ENCODE data around the gene CNNM3.
"Not testable (repeated sequence)": the region's sequence is repeated elsewhere in the genome, so short reads cannot be mapped to it uniquely, and the experiment has no call there.

The CNNM3 gene

GRCh38 chr2:96798733-96799622 is 17.1 kb upstream of the CNNM3 start:
- no peak for DNase-seq

- no peak for DNase-seq
Observed at GRCh38 chr2:96799623-96799935, 16.5 kb upstream of the CNNM3 start.

- no peak for DNase-seq
Observed at GRCh38 chr2:96800061-96801004, 15.7 kb upstream of the CNNM3 start.

GRCh38 chr2:96801005-96801785 is 14.9 kb upstream of the CNNM3 start:
- DNase-seq, result peak in 43 of 56 donors; percentile 7 to 74 (median 45)

DNA sequence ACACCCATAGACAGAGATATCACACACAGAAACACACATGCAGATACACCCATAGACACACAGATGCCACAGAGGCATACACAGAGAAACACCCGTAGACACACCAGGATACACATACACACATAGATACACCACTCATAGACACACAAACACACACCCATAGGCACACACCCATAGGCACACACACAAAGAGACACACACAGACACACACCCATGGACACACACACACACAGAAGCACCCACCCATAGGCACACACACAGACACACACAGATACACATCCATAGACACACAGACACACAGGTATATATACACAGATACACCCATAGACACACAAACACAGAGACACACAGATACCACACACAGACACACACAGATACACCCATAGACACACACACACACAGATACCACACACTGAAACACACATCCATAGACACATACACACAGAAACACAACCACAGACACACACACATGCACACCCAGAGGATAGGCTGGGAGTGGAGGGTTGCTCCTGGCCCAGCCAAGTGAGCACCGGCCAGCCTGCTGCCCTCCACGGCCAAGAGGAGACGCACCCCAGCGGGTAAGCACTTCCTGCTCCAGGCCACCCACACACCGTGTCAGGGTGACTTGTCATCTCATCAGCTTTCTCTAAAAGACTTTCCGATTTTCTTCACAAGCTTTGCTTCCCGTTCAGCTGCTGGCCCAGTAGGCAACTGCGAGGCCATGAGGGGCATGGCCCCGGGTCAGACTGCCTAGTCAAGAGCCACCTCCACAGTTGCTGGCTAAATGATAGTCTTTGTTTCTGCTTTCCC is 14.1 kb upstream of the CNNM3 start:
- no peak for DNase-seq

- DNase-seq, result no peak
Observed at GRCh38 chr2:96802721-96803120, 13.3 kb upstream of the CNNM3 start.

GRCh38 chr2:96804986-96805385 is 11.1 kb upstream of the CNNM3 start:
- no peak for DNase-seq

DNA sequence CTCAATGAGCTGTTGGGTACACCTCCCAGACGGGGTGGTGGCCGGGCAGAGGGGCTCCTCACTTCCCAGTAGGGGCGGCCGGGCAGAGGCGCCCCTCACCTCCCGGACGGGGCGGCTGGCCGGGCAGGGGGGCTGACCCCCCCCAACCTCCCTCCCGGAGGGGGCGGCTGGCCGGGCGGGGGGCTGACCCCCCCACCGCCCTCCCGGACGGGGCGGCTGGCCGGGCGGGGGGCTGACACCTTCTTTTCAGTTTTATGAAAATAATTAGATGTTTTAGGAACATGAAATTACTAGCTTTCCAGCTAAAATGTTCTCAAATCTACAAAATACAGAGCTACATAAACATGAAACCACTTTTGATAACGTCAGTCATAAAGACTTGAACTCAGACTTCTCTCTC is 10.1 kb upstream of the CNNM3 start:
- DNase-seq, result not testable (repeated sequence)

DNA sequence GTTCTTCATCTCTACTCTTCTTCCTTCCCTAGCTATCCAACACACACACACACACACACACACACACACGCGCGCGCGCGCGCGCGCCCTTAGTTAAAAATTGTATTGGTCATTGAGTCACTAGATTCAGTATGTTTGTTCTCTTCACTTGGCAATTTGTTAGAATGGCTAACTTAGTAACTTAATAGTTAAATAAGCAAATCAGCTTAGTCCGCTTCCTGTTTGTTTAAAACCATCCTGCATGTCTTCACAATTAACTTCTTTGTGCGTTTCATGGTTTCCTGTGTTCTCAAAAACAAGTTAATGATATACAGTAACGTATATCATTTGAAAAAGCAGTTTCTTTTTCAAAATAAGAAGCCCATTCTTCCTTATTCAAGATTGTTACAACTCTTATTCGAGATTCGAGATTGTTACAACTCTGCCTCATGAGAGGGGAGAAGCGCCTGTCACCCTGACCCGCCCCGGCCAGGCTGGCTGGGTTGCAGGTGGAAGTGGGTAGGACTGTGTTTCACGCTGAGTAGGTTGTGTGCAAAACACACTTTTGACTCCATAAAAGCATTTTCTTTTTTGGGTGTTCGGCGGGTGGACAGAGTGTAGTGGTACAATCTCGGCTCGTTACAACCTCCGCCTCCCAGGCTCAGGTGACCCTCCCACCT is 9.5 kb upstream of the CNNM3 start:
- no peak for DNase-seq

DNA sequence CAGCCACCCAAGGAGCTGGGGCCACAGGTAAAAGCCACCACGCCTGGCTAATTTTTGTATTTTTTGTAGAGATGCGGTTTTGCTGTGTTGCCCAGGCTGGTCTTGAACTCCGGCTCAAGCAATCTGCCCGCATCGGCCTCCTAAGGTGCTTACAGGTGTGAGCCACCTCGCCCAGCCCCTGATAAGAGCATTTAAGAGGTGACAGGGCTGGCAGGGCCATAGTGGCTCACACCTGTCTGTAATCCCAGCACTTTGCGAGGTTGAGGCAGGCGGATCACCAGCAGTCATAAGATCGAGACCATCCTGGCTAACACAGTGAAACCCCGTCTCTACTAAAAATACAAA is 9.0 kb upstream of the CNNM3 start:
- DNase-seq, result no peak

GRCh38 chr2:96808176-96808837 is 7.8 kb upstream of the CNNM3 start:
- DNase-seq, result no peak

DNA sequence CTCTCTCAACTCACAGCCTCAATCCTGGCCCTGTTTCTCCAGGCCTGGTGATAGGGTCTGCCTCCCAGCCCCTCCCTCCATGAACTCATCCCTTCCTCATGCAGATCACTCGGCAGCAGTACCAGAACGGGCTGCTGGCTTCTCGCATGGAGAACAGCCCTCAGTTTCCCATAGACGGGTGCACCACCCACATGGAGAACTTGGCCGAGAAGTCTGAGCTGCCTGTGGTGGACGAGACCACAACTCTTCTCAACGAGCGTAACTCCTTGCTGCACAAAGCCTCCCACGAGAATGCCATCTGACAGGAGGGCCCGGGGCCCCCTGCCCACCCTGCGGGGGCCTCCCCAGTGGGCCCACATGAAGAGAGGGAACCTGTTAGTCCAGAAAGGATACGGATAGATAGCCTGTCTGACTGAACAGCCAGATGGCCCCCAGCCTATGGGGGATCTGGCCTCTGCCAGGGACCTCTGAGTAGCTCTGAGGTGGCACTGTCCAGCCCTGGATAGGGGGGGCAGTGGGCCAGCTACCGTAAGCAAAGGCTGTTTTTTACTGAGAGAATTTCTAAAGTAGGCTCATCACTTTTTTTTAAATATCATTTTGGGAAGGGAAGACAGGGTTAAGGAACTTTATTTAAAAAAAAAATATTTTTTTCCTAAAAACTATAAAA is 6.7 kb upstream of the CNNM3 start:
- no peak for DNase-seq

DNA sequence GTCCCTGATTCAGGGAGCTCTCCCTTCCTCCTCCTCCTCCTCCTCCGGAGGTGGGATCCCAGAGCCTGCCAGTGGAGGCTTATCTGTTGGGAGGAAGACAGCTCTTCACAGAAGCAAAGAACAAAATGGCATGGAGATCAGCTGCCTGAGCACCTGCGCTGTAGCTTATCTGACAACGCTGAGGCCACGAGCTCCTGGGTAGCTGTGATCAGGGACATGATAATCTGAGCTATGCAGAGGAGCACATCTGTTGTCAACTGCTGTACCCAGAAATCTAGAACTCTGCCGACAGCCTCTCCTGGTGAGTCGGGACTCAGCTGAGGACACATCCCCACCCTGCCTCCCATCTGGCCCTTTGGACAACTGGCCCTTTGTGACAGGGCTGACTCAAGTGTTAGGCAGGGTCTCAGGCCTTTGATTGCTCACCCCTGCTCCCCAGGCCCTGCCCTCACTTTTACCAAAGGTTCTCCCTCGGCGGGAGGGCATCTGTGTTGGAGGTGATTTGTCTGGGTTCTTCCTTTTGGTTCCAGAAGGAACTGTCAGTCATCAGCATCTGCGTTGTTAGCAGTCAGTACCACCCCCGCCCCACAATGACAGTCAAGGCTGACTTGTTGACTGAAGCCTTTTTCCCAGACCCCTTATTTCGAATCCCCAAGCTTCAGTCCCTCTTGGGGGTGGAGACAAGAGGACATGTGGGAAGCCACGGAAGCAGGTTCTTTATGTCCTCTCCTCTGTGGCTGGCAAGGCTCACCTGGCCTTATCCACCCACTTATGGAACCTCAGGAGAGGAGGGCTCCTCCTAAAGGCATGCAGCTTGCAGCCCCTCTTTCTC is 5.9 kb upstream of the CNNM3 start:
- DNase-seq, result peak in 8 of 56 donors; percentile 8 to 48 (median 24)

DNA sequence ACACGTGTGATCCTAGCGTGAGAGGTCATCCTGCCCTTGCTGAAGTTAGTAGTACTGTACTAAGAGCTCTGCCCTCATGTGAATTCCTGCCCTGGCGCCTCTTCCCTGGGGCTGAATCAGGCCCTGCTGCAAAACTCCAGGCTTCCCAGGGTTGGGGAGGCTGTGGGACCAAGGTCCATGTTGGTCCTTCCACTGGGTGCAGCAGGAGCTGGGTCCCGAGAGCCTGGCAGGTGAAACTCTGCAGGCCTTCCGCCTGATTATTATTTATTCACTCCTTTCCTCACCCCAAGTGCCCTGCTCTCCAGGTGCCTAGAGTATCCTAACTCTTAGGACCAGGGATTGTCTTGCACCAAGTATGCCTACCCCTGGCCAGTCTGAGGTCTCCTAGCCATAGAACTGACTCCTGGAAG is 5.3 kb upstream of the CNNM3 start:
- DNase-seq, result no peak

- DNase-seq, result no peak
Observed at GRCh38 chr2:96811917-96812316, 4.2 kb upstream of the CNNM3 start.

DNA sequence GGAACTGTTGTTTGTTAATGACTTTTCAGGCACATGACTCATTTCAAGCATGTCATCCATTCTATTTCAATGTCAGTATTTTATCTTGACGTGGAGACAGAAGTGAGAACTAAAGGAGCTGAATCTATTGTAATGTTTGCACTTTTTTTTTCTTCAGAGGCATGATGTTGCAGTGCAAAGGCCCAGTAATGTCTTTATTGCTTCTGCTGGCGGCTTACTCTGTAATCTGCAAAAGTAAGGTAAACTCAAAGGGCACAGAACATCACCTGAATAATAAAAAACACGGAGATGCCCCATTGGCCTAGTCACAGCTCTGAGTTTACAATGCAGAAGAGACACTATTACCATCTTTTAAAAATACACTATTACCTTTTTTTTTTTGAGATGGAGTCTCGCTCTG is 2.4 kb upstream of the CNNM3 start:
- no peak for DNase-seq

DNA sequence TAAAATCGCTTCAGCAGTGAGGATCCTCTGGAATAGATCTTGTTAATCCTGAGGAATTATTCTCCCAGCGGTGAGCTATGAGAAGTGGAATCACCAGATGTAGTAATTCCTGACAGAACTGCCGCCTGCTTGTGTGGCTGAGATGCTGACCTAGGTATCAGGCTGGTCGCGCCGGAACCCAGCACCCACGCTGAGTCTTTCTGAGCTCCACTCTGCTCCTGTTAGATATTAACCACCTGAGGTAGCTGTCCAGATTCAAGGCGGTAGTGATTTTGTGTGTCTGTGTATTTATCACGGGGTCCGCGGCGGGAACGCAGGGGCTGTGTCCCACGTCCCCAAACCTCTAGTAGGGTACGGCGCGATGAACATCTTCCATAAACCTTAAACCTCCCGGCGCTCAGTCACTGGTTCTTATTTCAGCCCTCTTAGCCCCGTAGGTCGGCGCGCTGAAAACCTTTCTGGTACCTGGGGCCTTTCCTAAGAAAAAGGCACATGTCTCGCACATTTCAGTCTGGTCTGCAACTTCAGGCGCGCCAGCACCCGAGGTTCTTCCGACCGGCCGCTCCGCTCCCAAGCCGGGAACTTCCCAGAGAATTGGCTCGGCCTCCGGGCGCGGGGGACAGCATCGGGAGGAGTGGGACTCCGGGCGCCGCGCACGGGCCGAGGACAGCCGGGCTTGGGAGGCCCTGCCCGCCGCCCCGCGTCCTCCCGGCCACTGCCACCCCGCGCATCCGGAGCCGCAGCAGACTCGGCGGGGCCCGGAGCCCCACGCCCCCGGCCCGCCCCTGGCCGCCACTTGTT is 542 bp upstream of the CNNM3 start:
- peak in 13 of 56 donors; percentile 39 to 64 (median 52) for DNase-seq

All from nucleus accumbens (tissue), 56 donors.